H1 (cell line): ENCODE results near the gene ZGRF1. TPM values are rescaled to one million over a fixed set of nuclear protein-coding genes. Genes with fewer than 3 reads are reported as not detected.

Experiments
- CTCF ChIA-PET: fragments of 300-600 bp; sonication (Branson Sonifier 250); formaldehyde crosslinking; loops from one replicate; lab custom pipeline; 2021; ENCODE audit not compliant: partially characterized antibody; lab: Charles Lee
- POLR2A ChIA-PET: fragments of 300-600 bp; sonication (Branson Sonifier 250); formaldehyde crosslinking; loops from one replicate; lab custom pipeline; 2021; ENCODE audit warnings: inconsistent platforms; ENCODE audit not compliant: partially characterized antibody; lab: Charles Lee
- DNase-seq, 2 experiments: peaks; one replicate each; pipeline versions ENCODE4 v3.0.0 to v3.0.0-alpha.2; 2010 to 2022; ENCODE audit warnings: low spot score in 2 of 2, low read depth in 1 of 2, mixed read lengths in 1 of 2
- FAIRE-seq: peaks from 2 replicates; lab custom pipeline; 2011; peaks lifted over from hg19 to GRCh38; lab: Jason Lieb, UNC
- H2AFZ ChIP-seq: 2 replicates; pipeline ENCODE4 v1.8.1; 2012; ENCODE audit warnings: low read length, inconsistent platforms
- H2AK5ac ChIP-seq: 2 replicates; pipeline ENCODE4 v1.6.1; 2013; ENCODE audit warnings: low read depth, low read length
- H2BK120ac ChIP-seq: replicated peaks from 2 replicates; pipeline ENCODE3; 2013; ENCODE audit warnings: low read depth, low read length, inconsistent platforms
- H2BK12ac ChIP-seq: 2 replicates; pipeline ENCODE4 v1.6.1; 2013; ENCODE audit warnings: low read depth, low read length
- H2BK15ac ChIP-seq: 2 replicates; pipeline ENCODE4 v1.6.1; 2013; ENCODE audit warnings: low read length
- H2BK20ac ChIP-seq: 2 replicates; pipeline ENCODE4 v1.6.1; 2013; ENCODE audit warnings: low read length
- H2BK5ac ChIP-seq: 2 replicates; pipeline ENCODE4 v1.6.1; 2013; ENCODE audit warnings: low read depth, low read length
- H3K14ac ChIP-seq: 2 replicates; pipeline ENCODE4 v1.6.1; 2013; ENCODE audit warnings: inconsistent platforms; ENCODE audit not compliant: insufficient read length
- H3K18ac ChIP-seq: 2 replicates; pipeline ENCODE4 v1.6.1; 2013; ENCODE audit warnings: low read length; ENCODE audit errors: extremely low read depth
- H3K23ac ChIP-seq: 2 replicates; pipeline ENCODE4 v1.6.1; 2013; ENCODE audit warnings: inconsistent platforms; ENCODE audit not compliant: insufficient read length
- H3K23me2 ChIP-seq: 2 replicates; pipeline ENCODE4 v1.6.1; 2013; ENCODE audit warnings: low read depth, low read length
- H3K27ac ChIP-seq: 2 replicates; pipeline ENCODE4 v1.6.1; 2011; ENCODE audit warnings: low read depth, low read length, inconsistent platforms
- H3K27me3 ChIP-seq, 4 experiments: replicated peaks in 1 of 4; 1 replicate in 1 of 4; 2 replicates in 3 of 4; pipeline versions ENCODE4 v1.6.1 to v1.8.1; 2011 to 2013; ENCODE audit warnings: low read length in 3 of 4, mild to moderate bottlenecking in 3 of 4, inconsistent platforms in 2 of 4, mixed read lengths in 2 of 4, moderate library complexity in 1 of 4; ENCODE audit not compliant: control insufficient read depth in 3 of 4, insufficient read depth in 3 of 4; ENCODE audit errors: extremely low read depth in 1 of 4
- H3K36me3 ChIP-seq, 4 experiments: 2 replicates each; pipeline versions ENCODE4 v1.6.1 to v1.8.1; 2011 to 2013; ENCODE audit warnings: mild to moderate bottlenecking in 4 of 4, low read length in 3 of 4, moderate library complexity in 2 of 4, control low read depth in 1 of 4, inconsistent platforms in 1 of 4; ENCODE audit not compliant: insufficient read depth in 4 of 4, control insufficient read depth in 2 of 4
- H3K4ac ChIP-seq: replicated peaks from 2 replicates; pipeline ENCODE3; 2013; ENCODE audit warnings: low read length, low read depth, mixed read lengths, inconsistent platforms; ENCODE audit not compliant: insufficient read length
- H3K4me1 ChIP-seq, 4 experiments: replicated peaks in 1 of 4; 1 replicate in 1 of 4; 2 replicates in 3 of 4; pipeline versions ENCODE4 v1.6.1 to v1.8.1; 2011 to 2013; ENCODE audit warnings: low read length in 3 of 4, inconsistent platforms in 2 of 4, mixed read lengths in 1 of 4; ENCODE audit not compliant: insufficient read depth in 4 of 4, control insufficient read depth in 3 of 4
- H3K4me2 ChIP-seq, 2 experiments: 2 replicates each; pipeline versions ENCODE4 v1.6.1 to v1.8.1; 2011 to 2013; ENCODE audit warnings: low read depth in 2 of 2, low read length in 2 of 2, control low read depth in 1 of 2, inconsistent platforms in 1 of 2, mild to moderate bottlenecking in 1 of 2; ENCODE audit not compliant: insufficient read depth in 1 of 2
- H3K4me3 ChIP-seq, 4 experiments: fragments of 200-600, 300-600 bp in 1 of 4; sonication (generic), shearing (Covaris generic), sonication (Bioruptor Twin) in 1 of 4; 2 replicates each; pipeline versions ENCODE4 v1.5.1 to v1.8.1; 2011 to 2016; ENCODE audit warnings: low read length in 4 of 4, low read depth in 3 of 4, control low read depth in 2 of 4, inconsistent platforms in 2 of 4, mild to moderate bottlenecking in 2 of 4, mixed read lengths in 1 of 4, moderate library complexity in 1 of 4; ENCODE audit not compliant: insufficient read depth in 2 of 4; ENCODE audit errors: extremely low read depth in 1 of 4
- H3K56ac ChIP-seq: replicated peaks from 2 replicates; pipeline ENCODE3; 2013; ENCODE audit warnings: low read depth, mild to moderate bottlenecking, mixed read lengths, low read length, inconsistent platforms; ENCODE audit not compliant: insufficient read length
- H3K79me1 ChIP-seq: 2 replicates; pipeline ENCODE4 v1.6.1; 2013; ENCODE audit warnings: low read depth, low read length, control low read depth
- H3K79me2 ChIP-seq, 2 experiments: 2 replicates each; pipeline versions ENCODE4 v1.6.1 to v1.8.1; 2012 to 2013; ENCODE audit warnings: low read length in 2 of 2, mild to moderate bottlenecking in 2 of 2, inconsistent platforms in 1 of 2; ENCODE audit not compliant: insufficient read depth in 2 of 2, control insufficient read depth in 1 of 2
- H3K9ac ChIP-seq, 4 experiments: replicated peaks in 1 of 4; 1 replicate in 1 of 4; 2 replicates in 3 of 4; pipeline versions ENCODE4 v1.6.1 to v1.8.1; 2011 to 2013; ENCODE audit warnings: low read depth in 3 of 4, low read length in 3 of 4, control low read depth in 2 of 4, mild to moderate bottlenecking in 2 of 4, moderate library complexity in 2 of 4, inconsistent platforms in 1 of 4; ENCODE audit errors: extremely low read depth in 1 of 4
- H3K9me3 ChIP-seq, 2 experiments: 2 replicates each; pipeline versions ENCODE4 v1.6.1 to v1.8.1; 2012 to 2013; ENCODE audit warnings: mild to moderate bottlenecking in 2 of 2, moderate library complexity in 2 of 2, control low read depth in 1 of 2, inconsistent platforms in 1 of 2, low read depth in 1 of 2, low read length in 1 of 2, mixed read lengths in 1 of 2; ENCODE audit not compliant: insufficient read depth in 2 of 2
- H4K20me1 ChIP-seq, 2 experiments: replicated peaks in 1 of 2; 2 replicates each; pipeline versions ENCODE3 to v1.8.1; 2011 to 2013; ENCODE audit warnings: inconsistent platforms in 2 of 2, low read length in 2 of 2, mild to moderate bottlenecking in 1 of 2; ENCODE audit not compliant: insufficient read depth in 2 of 2, control insufficient read depth in 1 of 2
- H4K5ac ChIP-seq: 2 replicates; pipeline ENCODE4 v1.6.1; 2013; ENCODE audit warnings: low read length, low read depth, mixed read lengths, inconsistent platforms; ENCODE audit not compliant: insufficient read length
- H4K8ac ChIP-seq: 2 replicates; pipeline ENCODE4 v1.8.0; 2013; ENCODE audit warnings: mild to moderate bottlenecking, moderate library complexity, low read length, inconsistent platforms; ENCODE audit not compliant: insufficient read depth; ENCODE audit errors: extremely low read depth
- H4K91ac ChIP-seq: replicated peaks from 2 replicates; pipeline ENCODE3; 2013; ENCODE audit warnings: low read length, mixed read lengths, inconsistent platforms; ENCODE audit not compliant: insufficient read length
- BRCA1 ChIP-seq: IDR thresholded peaks from 2 replicates; pipeline ENCODE4 v1.6.1; 2012; ENCODE audit warnings: low read depth, low read length, improper control_type of control experiment
- EGR1 ChIP-seq: IDR thresholded peaks from 2 replicates; pipeline ENCODE4 v1.6.1; 2011; ENCODE audit warnings: low read depth, low read length, borderline replicate concordance
- NRF1 ChIP-seq: IDR thresholded peaks from 2 replicates; pipeline ENCODE4 v1.6.1; 2011; ENCODE audit warnings: mild to moderate bottlenecking, low read depth, low read length, improper control_type of control experiment
- POLR2A ChIP-seq, 2 experiments: IDR thresholded peaks; 1 replicate in 1 of 2; 2 replicates in 1 of 2; pipeline ENCODE4 v1.6.1; 2011; ENCODE audit warnings: low read depth in 2 of 2, low read length in 2 of 2, mild to moderate bottlenecking in 2 of 2; ENCODE audit errors: control extremely low read depth in 1 of 2
- POLR2AphosphoS5 ChIP-seq: IDR thresholded peaks from 2 replicates; pipeline ENCODE4 v1.6.1; 2011; ENCODE audit warnings: low read depth, low read length
- POU5F1 ChIP-seq: IDR thresholded peaks from 2 replicates; pipeline ENCODE4 v1.6.1; 2011; ENCODE audit warnings: low read depth, mild to moderate bottlenecking, low read length, moderate library complexity
- RAD21 ChIP-seq, 2 experiments: IDR thresholded peaks in 1 of 2; conservative IDR thresholded peaks in 1 of 2; 2 replicates each; pipeline ENCODE4 v1.6.1; 2011; ENCODE audit warnings: low read depth in 2 of 2, low read length in 2 of 2, improper control_type of control experiment in 1 of 2, inconsistent platforms in 1 of 2, mild to moderate bottlenecking in 1 of 2, moderate library complexity in 1 of 2
- RXRA ChIP-seq: IDR thresholded peaks from 2 replicates; pipeline ENCODE4 v1.6.1; 2011; ENCODE audit warnings: low read depth, mild to moderate bottlenecking, low read length, moderate library complexity; ENCODE audit not compliant: insufficient read depth
- TBP ChIP-seq: IDR thresholded peaks from 2 replicates; pipeline ENCODE4 v1.6.1; 2011; ENCODE audit warnings: low read depth, low read length, improper control_type of control experiment
- WGBS, 2 experiments: shearing (Covaris generic) in 1 of 2; methylation state at CpG; one replicate each; pipeline versions ENCODE4 v1.1.6 to v1.1.7; 2013 to 2015; ENCODE audit warnings: low lambda C conversion rate in 2 of 2, mixed read lengths in 2 of 2, inconsistent platforms in 1 of 2, low coverage in 1 of 2, missing lambda C conversion rate in 1 of 2; ENCODE audit not compliant: insufficient replicate concordance in 2 of 2, insufficient coverage in 1 of 2, insufficient read length in 1 of 2; ENCODE audit errors: extremely low coverage in 1 of 2, missing lambda C conversion rate in 1 of 2; 5-methylcytosine and 5-hydroxymethylcytosine counted together
- polyA plus RNA-seq, 7 experiments: library from polyadenylated mRNA; depleted of rRNA in 3 of 7; stranded (reverse) in 5 of 7; unstranded in 2 of 7; fragments of >200 nt in 5 of 7; fragments of 200-250 nt in 2 of 7; gene quantifications; 1 replicate in 5 of 7; 2 replicates in 1 of 7; 4 replicates in 1 of 7; pipeline versions ENCODE4 v1.2.1 to v1.2.3, GENCODE V29; 2011 to 2013; ENCODE audit warnings: missing spikeins in 2 of 7, mixed read lengths in 2 of 7
- total RNA-seq: library from RNA; stranded (reverse); fragmentation: NEBNext Ultra II Directional; extraction: Animal tissue kit (Norgen Biotek cat#: 25700); gene quantifications from 2 replicates; pipeline ENCODE4 v1.2.1, GENCODE V29; 2021
- TF ChIP-seq, protein P1 (sequence below): IDR thresholded peaks from 2 replicates; pipeline ENCODE4 v1.6.1; 2012; ENCODE audit warnings: inconsistent platforms

The ZGRF1 gene
- total and polyA plus RNA-seq, 2 of the 8 experiments (the other 6 are each of a cell fraction or from before 2014, with no cell fraction given) = 12.0 to 44.6 TPM

DNA sequence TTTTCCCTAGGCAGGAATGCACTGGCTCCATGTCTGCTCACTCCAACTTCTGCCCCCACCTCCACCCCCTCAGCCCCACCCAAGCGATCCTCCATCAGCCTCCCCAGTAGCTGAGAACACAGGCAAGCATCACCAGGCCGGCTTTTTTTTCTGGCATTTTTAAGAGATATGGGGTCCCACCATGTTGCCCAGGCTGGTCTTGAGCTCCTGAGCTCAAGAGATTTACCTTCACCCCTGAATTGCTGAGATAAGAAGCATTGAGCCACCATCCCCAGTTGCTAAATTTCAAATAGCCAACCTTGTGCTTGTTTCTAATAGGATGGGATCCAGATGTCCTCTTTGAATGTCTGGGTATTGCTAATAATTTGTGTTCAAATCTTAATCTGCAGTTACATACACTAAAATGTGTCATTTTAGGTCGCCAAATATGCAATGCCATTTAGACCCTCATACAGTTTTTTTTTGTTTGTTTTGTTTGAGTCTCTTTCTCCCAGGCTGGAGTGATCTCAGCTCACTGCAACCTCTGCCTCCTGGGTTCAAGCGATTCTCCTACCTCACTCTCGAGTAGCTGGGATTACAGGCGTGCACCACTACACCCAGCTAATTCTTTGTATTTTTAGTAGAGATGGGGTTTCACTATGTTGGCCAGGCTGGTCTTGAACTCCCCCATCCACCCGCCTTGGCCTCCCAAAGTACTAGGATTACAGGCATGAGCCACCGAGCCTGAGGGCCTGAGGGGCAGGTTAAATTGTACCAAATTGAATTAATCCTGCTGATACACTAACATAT, 9.0 kb upstream of the ZGRF1 start:
- H4K5ac ChIP-seq = no peak overlapping the region
- 2% methylated on average over 8 of the region's 8 CpGs; no CpG with 5 or more reads in 1 of the 2 experiments for WGBS, 2 experiments
- H2AFZ ChIP-seq = no peak overlapping the region
- DNase-seq = peak; percentile 75 to 88
- peaks cover 6% of the 10 kb centered on the region; the same call in 1 of the 2 replicates for H3K79me1 ChIP-seq
- no peak overlapping the region for H2BK15ac ChIP-seq
- no peaks in the 10 kb centered on the region for H4K20me1 ChIP-seq
- H4K8ac ChIP-seq = no peak overlapping the region
- ChIA-PET POLR2A (interaction anchor here (0.7 to 9.8 kb wide), 37 partner anchors 10 to 336 kb away, joined by 3 to 612 read pairs (median 6); partner anchors contain the start of genes LARP7 and ZGRF1), CTCF (interaction anchor here (0.6 to 3.8 kb wide), 10 partner anchors 8 to 293 kb away, joined by 3 to 17 read pairs (median 4); partner anchors contain the start of gene LARP7)
- H3K4me1 ChIP-seq = peaks cover 0 to 5% (median 1%) of the 10 kb centered on the region in 4 experiments; a peak in 2 of 7 replicates
- no peak overlapping the region for H2BK120ac ChIP-seq
- no peak overlapping the region for H3K4ac ChIP-seq
- no peak overlapping the region for H4K91ac ChIP-seq
- H3K14ac ChIP-seq = no peak overlapping the region
- H3K23me2 ChIP-seq = peaks cover 2% of the 10 kb centered on the region; the same call in 1 of the 2 replicates
- no peak overlapping the region for H3K18ac ChIP-seq
- no peak overlapping the region for H3K23ac ChIP-seq
- H3K9me3 ChIP-seq = no peaks in the 10 kb centered on the region
- H2BK20ac ChIP-seq = no peak overlapping the region
- no peak overlapping the region for H2BK12ac ChIP-seq
- no peak overlapping the region for H3K56ac ChIP-seq
- H2BK5ac ChIP-seq = no peak overlapping the region
- peak overlapping the region; percentile 44 to 55; a peak in 3 of 4 replicates for H3K4me2 ChIP-seq
- H3K27ac ChIP-seq = peak overlapping the region; percentile 59; the same call in 1 of the 2 replicates
- H3K4me3 ChIP-seq = peak overlapping the region; percentile 94 to 100 (median 100); a peak in 7 of 8 replicates
- peak; percentile 92 for FAIRE-seq
- no peaks in the 10 kb centered on the region for H3K27me3 ChIP-seq
- H3K9ac ChIP-seq = peak overlapping the region; percentile 1 to 94 (median 57)
- peaks cover 3 to 56% of the 10 kb centered on the region in 2 experiments; a peak in 2 of 4 replicates for H3K79me2 ChIP-seq
- peaks cover 9 to 44% (median 25%) of the 10 kb centered on the region in 4 experiments; a peak in 6 of 8 replicates for H3K36me3 ChIP-seq
- H2AK5ac ChIP-seq = no peak overlapping the region
- TF ChIP-seq POLR2AphosphoS5 (peak; percentile 96), RAD21 (IDR thresholded peaks at IDR 0.05 in 1 of 2, conservative IDR thresholded peaks at IDR 0.05 in 1 of 2; ENCODE audit: low read depth in 2 of 2, low read length in 2 of 2) (peak in 1 of 2 experiments; percentile 5; a peak in 1 of 4 replicates), RXRA (no peak), BRCA1 (no peak; the same call in 1 of the 2 replicates), EGR1 (peak; percentile 68), POU5F1 (0 out of 2 replicates have a peak, but pooled peaks have one; percentile 35), NRF1 (peak; percentile 38; the same call in 1 of the 2 replicates), TBP (peak; percentile 38; the same call in 1 of the 2 replicates), POLR2A (IDR thresholded peaks at IDR 0.05; ENCODE audit: control extremely low read depth in 1 of 2, low read depth in 2 of 2, low read length in 2 of 2) (peak; percentile 77 to 97)
- TF ChIP-seq, protein P1, sequence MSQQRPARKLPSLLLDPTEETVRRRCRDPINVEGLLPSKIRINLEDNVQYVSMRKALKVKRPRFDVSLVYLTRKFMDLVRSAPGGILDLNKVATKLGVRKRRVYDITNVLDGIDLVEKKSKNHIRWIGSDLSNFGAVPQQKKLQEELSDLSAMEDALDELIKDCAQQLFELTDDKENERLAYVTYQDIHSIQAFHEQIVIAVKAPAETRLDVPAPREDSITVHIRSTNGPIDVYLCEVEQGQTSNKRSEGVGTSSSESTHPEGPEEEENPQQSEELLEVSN = peak; percentile 17; the same call in 1 of the 2 replicates
